Measurements from ENCODE around the gene KCTD13.

The KCTD13 gene

DNA sequence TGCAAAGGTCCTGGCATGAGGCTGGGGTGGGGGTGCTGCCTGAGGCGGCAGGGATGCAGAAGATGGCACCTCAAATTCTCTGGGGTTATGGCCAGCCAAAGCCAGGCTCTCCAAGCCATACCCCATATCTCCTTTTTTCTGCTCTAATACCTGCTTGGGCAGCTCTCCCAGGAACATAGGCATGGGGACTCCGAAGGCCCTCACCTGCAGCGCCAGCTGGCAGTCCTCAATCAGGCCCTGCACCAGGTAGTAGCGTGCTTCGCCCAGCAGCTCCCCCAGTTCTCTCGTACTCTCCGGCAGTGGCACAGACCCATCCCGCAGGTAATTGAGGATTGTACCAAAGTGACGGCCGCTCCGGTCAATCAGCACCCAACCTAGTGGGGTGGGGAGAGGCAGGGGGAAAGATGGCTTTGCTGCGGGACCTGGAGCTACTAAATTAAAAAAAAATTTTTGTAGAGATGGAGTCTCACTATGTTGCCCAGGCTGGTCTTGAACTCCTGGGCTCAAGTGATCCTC is 3.0 kb downstream of the KCTD13 start:
- TF ChIP-seq, protein P1, sequence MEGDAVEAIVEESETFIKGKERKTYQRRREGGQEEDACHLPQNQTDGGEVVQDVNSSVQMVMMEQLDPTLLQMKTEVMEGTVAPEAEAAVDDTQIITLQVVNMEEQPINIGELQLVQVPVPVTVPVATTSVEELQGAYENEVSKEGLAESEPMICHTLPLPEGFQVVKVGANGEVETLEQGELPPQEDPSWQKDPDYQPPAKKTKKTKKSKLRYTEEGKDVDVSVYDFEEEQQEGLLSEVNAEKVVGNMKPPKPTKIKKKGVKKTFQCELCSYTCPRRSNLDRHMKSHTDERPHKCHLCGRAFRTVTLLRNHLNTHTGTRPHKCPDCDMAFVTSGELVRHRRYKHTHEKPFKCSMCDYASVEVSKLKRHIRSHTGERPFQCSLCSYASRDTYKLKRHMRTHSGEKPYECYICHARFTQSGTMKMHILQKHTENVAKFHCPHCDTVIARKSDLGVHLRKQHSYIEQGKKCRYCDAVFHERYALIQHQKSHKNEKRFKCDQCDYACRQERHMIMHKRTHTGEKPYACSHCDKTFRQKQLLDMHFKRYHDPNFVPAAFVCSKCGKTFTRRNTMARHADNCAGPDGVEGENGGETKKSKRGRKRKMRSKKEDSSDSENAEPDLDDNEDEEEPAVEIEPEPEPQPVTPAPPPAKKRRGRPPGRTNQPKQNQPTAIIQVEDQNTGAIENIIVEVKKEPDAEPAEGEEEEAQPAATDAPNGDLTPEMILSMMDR (IDR thresholded peaks at IDR 0.05; ENCODE audit: low read depth, low read length) = no peak
- H3K4me3 ChIP-seq (ENCODE audit: low read depth, low read length) = no peak overlapping the region
- in situ Hi-C loops (cut with HindIII; ENCODE audit: low sequenced_read_pairs) = no loop called here
- no peak for DNase-seq (ENCODE audit: low read depth, low spot score)

DNA sequence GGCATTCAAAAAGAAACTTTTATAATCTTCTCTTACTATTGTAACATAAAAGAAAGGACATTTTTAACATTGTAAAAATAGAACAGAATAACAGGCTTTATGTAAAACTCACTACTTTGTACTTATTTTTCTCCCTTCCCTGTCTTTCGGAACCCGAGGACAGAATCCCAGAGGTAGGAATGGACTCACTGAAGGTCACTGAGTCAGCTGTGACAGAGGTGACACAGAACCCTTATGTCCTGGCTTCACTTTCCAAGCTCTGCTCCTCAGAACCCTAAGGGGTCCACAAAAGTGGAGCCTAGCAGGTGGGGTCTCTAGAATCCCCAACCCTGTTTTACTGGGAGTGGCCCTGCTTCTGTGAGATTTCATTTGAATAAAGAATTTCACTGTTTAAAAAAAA is 3.7 kb downstream of the KCTD13 start:
- H3K4me3 ChIP-seq (ENCODE audit: low read depth, low read length) = no peak overlapping the region
- no peak for DNase-seq (ENCODE audit: low read depth, low spot score)
- TF ChIP-seq, protein P1 (IDR thresholded peaks at IDR 0.05; ENCODE audit: low read depth, low read length) = no peak
- in situ Hi-C loops (cut with HindIII; ENCODE audit: low sequenced_read_pairs) = no loop called here

DNA sequence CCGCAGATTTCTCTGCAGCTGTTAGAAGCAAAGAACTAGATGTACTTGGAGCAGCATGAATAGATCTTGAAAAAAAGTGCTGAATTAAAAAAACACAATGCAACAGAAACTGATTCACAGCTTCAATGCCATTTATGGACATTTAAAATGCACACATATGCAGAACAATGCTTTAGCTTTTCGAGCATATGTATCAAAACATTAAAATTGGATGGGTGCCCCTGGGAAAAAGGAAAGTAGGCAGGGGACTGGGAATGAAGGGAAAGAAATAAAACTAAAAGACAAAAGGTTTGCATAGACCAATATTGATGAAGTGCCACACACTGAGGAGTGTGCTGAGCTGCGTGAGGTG is 5.0 kb downstream of the KCTD13 start:
- no peak overlapping the region for H3K4me3 ChIP-seq (ENCODE audit: low read depth, low read length)
- in situ Hi-C loops (cut with HindIII; ENCODE audit: low sequenced_read_pairs) = no loop called here
- TF ChIP-seq, protein P1 (IDR thresholded peaks at IDR 0.05; ENCODE audit: low read depth, low read length) = no peak
- no peak for DNase-seq (ENCODE audit: low read depth, low spot score)

DNA sequence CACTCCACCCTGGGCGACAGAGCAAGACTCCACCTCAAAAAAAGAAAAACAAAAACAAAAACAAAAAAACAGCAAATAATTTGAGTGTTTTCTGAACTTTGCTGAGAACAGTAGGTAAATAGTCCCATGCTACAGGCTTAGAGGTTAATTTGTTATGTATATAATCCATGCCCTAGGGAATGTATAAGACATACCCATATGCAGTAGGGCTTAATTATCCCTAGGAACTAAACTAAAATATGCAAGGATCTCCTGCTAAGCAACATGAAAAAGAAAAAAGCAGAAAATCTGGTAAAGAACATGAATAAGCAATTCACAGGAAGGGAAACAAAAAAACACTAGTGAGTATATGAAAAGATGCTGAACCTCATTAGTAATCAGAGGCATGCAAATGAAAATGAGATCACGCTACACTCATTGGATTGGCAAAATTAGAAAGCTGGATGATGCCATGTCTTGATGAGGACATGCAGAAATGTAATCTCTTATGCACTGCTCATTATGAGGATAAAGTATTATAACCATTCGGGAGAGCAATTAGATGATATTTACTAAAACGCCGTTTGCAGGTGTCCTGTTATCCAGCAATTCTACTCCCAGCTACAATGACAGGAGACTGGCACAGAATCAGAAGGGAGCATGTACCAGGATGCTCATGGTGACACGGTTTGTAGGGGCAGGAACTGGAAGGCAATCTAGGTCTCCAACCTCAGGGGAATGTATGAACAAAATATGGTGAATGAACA is 5.6 kb downstream of the KCTD13 start:
- H3K4me3 ChIP-seq (ENCODE audit: low read depth, low read length) = no peak overlapping the region
- TF ChIP-seq, protein P1 (IDR thresholded peaks at IDR 0.05; ENCODE audit: low read depth, low read length) = no peak

DNA sequence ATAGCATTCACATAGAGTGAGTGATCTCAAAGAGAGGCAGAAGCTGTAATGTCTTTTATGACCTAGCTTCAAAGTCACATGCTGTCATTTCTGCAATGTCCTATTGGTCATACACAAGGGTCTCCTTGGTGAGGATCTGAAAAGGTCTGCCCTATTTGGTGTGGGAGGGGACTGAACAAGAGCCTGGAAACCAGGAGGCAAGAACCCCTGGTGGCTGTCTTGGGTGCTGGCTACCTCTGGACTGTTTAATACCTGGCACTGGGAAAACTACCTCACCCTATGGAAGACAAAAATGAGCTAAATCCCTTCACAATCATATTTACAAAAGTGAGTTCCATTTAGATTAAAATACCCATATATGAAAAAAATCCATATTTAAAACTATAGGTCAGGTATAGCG is 9.0 kb downstream of the KCTD13 start:
- in situ Hi-C loops (cut with HindIII; ENCODE audit: low sequenced_read_pairs) = no loop called here
- no peak overlapping the region for H3K4me3 ChIP-seq (ENCODE audit: low read depth, low read length)
- TF ChIP-seq, protein P1 (IDR thresholded peaks at IDR 0.05; ENCODE audit: low read depth, low read length) = no peak
- no peak for DNase-seq (ENCODE audit: low read depth, low spot score)

More for the DNA sequence above, 5.6 kb downstream of the KCTD13 start:
- no peak for DNase-seq (ENCODE audit: low read depth, low spot score)
- in situ Hi-C loops (cut with HindIII; ENCODE audit: low sequenced_read_pairs) = no loop called here

DNA sequence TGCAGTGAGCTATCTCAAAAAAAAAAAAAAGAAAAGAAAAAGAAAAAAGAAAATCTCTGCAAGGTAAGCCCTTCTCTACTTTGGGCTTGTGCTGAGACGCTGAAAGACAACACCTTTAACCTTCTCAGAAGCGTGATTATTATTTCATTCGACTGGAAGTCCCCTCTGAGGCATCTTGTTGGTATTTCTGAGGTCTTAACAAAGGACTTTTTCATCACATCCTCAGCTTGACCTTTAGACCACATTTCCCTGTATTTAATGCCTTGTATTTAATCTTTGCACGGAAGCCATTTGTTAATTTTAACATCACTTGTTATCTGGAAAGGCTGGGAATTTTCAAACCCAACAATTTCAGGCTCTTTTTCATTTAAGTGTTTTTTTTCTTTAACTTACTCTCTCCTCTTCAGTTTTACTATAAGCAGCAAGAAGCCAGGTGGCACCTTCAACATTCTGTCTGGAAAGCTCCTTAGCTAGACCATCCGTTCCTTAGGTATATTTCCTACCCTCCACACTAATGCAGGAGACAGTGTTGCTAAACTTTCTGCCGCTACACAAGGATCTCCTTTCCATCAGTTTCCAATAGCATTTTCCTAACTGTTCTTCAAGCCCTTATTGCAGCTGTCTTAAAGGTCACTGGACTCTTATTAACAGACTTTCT is 10.3 kb downstream of the KCTD13 start:
- TF ChIP-seq, protein P1 (IDR thresholded peaks at IDR 0.05; ENCODE audit: low read depth, low read length) = no peak
- H3K4me3 ChIP-seq (ENCODE audit: low read depth, low read length) = no peak overlapping the region
- no peak for DNase-seq (ENCODE audit: low read depth, low spot score)
- in situ Hi-C loops (cut with HindIII; ENCODE audit: low sequenced_read_pairs) = no loop called here
